T-cell (primary cell): ENCODE results near the gene TCF23. TPM values are rescaled to one million over a fixed set of nuclear protein-coding genes. Genes with fewer than 3 reads are reported as not detected.

Experiments used
- ATAC-seq, 4 experiments: fragments of 200-7000 bp in 3 of 4; fragments of 150-1000 bp in 1 of 4; cut with Tn5 transposase; replicated peaks in 1 of 4; 1 replicate in 3 of 4; 2 replicates in 1 of 4; pipeline ENCODE4 v1.10.0; 2021; ENCODE audit warnings: moderate library complexity in 3 of 4, mild to moderate bottlenecking in 2 of 4, moderate number of reproducible peaks in 1 of 4
- CTCF ChIA-PET, 2 donors: fragments of 300-600 bp; sonication (Branson Sonifier 250); formaldehyde crosslinking; loops; one replicate each; lab custom pipeline; 2022; ENCODE audit warnings: antibody characterized with exemption in 2 of 2; lab: Charles Lee
- POLR2A ChIA-PET, 2 donors: fragments of 300-600 bp; sonication (Branson Sonifier 250); formaldehyde crosslinking; loops; one replicate each; lab custom pipeline; 2022; ENCODE audit warnings: antibody characterized with exemption in 2 of 2; lab: Charles Lee
- DNase-seq, 35 experiments: peaks; one replicate each; pipeline versions ENCODE4 v3.0.0 to v3.0.0-alpha.2; 2013 to 2023
- H3K27ac ChIP-seq: one replicate; pipeline ENCODE4 v1.5.1; 2013; ENCODE audit warnings: low read length
- H3K27me3 ChIP-seq, 2 experiments: replicated peaks in 1 of 2; 1 replicate in 1 of 2; 2 replicates in 1 of 2; pipeline versions ENCODE4 v1.6.1 to v1.7.0; 2013; ENCODE audit warnings: low read length in 1 of 2, mixed read lengths in 1 of 2; ENCODE audit not compliant: control insufficient read depth in 2 of 2, insufficient read depth in 2 of 2; ENCODE audit errors: extremely low read depth in 1 of 2
- H3K36me3 ChIP-seq, 2 donors: 1 replicate in 1 of 2; 2 replicates in 1 of 2; pipeline versions ENCODE4 v1.6.1 to v1.7.0; 2013; ENCODE audit warnings: low read length in 1 of 2; ENCODE audit not compliant: control insufficient read depth in 2 of 2, insufficient read depth in 1 of 2; ENCODE audit errors: extremely low read depth in 1 of 2
- H3K4me1 ChIP-seq, 2 experiments: 1 replicate in 1 of 2; 2 replicates in 1 of 2; pipeline versions ENCODE4 v1.6.1 to v1.7.0; 2013; ENCODE audit warnings: low read length in 2 of 2, mixed read lengths in 1 of 2; ENCODE audit not compliant: insufficient read depth in 2 of 2, control insufficient read depth in 1 of 2; ENCODE audit errors: extremely low read depth in 1 of 2
- H3K4me3 ChIP-seq, 2 donors: 1 replicate in 1 of 2; 2 replicates in 1 of 2; pipeline versions ENCODE4 v1.5.1 to v1.7.0; 2013; ENCODE audit warnings: mild to moderate bottlenecking in 2 of 2, low read length in 1 of 2, moderate library complexity in 1 of 2; ENCODE audit not compliant: control insufficient read depth in 1 of 2; ENCODE audit errors: extremely low read depth in 1 of 2
- H3K9me3 ChIP-seq: 2 replicates; pipeline ENCODE4 v1.7.0; 2013
- H3K27ac Mint-ChIP-seq, 2 donors: one replicate each; pipeline ENCODE4 v1.8.0; 2020 to 2021; ENCODE audit warnings: mild to moderate bottlenecking in 2 of 2, mixed read lengths in 2 of 2
- H3K27me3 Mint-ChIP-seq, 2 donors: one replicate each; pipeline ENCODE4 v1.8.0; 2021 to 2022; ENCODE audit warnings: mixed read lengths in 2 of 2
- H3K36me3 Mint-ChIP-seq: one replicate; pipeline ENCODE4 v1.8.0; 2021; ENCODE audit warnings: mixed read lengths
- H3K4me1 Mint-ChIP-seq, 3 donors: one replicate each; pipeline ENCODE4 v1.8.0; 2020 to 2022; ENCODE audit warnings: mixed read lengths in 3 of 3, mild to moderate bottlenecking in 1 of 3
- H3K4me3 Mint-ChIP-seq, 3 donors: one replicate each; pipeline ENCODE4 v1.8.0; 2020 to 2022; ENCODE audit warnings: mild to moderate bottlenecking in 3 of 3, mixed read lengths in 3 of 3, moderate library complexity in 3 of 3
- H3K9me3 Mint-ChIP-seq, 3 donors: one replicate each; pipeline ENCODE4 v1.8.0; 2020 to 2022; ENCODE audit warnings: mixed read lengths in 3 of 3
- WGBS: methylation state at CpG from one replicate; pipeline ENCODE4 v1.1.5; 2013; ENCODE audit warnings: missing lambda C conversion rate; ENCODE audit not compliant: insufficient coverage; 5-methylcytosine and 5-hydroxymethylcytosine counted together
- total RNA-seq, 35 experiments: library from RNA in 6 of 35; stranded (reverse) in 6 of 35; fragments of 120-200 nt in 1 of 35; gene quantifications; one replicate each; pipeline versions ENCODE4 v1.2.1 to v1.2.4 and lab custom pipeline; 2013 to 2026

The TCF23 gene
- total RNA-seq, 5 donors from 2014 or later (not counting 1 experiment from before 2014, with no cell fraction given) = not detected

DNA sequence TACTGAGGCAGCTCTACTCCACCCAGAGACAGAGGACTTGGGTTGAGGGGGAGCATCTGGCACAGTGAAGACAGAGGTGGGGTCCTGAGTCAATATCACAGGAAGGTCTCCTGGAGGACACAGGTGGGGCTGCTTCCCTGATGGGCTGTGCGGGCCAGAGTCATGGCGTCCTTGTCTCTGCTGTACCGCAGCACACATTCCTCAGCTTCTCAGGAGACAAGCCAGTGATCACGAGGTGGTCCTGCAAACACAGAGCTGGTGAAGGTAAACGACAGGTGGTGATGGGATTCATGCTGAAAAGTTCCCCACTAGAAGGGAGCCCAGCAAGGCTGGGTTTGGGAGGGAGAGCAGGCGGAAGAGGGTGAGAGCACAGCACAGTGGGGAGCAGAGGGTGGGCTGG lies 9.7 kb downstream of the TCF23 start:
- H3K36me3 Mint-ChIP-seq = no peaks in the 10 kb centered on the region
- H3K4me1 ChIP-seq = no peaks in the 10 kb centered on the region
- DNase-seq (no peak), ATAC-seq (no peak)
- no peaks in the 10 kb centered on the region for H3K9me3 Mint-ChIP-seq
- no peak overlapping the region for H3K4me3 ChIP-seq
- no peak overlapping the region for H3K27ac Mint-ChIP-seq
- H3K27me3 ChIP-seq = peaks cover 0 to 13% of the 10 kb centered on the region in 2 experiments
- H3K4me1 Mint-ChIP-seq = no peaks in the 10 kb centered on the region
- peaks cover 0 to 8% of the 10 kb centered on the region in 2 donors for H3K27me3 Mint-ChIP-seq
- 83% methylated on average over 6 of the region's 6 CpGs for WGBS
- H3K27ac ChIP-seq = no peak overlapping the region
- ChIA-PET POLR2A (no interaction called here), CTCF (no interaction called here)
- no peaks in the 10 kb centered on the region for H3K9me3 ChIP-seq
- H3K4me3 Mint-ChIP-seq = no peak overlapping the region
- no peaks in the 10 kb centered on the region for H3K36me3 ChIP-seq

DNA sequence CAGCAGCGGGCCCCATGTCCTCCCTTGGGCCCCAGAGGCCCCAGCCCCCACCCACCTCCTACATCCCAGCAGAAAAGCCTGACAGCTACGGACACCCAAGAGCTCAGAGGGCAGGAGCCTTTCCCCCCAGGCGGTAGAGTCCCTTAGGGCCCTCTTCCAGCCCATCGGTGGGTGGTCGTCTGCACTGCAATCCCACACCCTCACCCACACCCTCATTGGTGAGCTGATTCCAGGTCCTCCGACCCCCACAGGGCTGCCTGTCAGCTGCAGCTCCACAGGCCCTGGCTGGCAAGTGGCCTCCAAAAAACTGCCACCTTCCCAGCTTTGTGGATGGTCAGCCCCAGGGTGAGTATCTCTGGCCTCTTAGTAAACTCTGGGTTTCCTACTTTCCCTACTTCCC lies 10.5 kb downstream of the TCF23 start:
- Histone ChIP-seq H3K4me1 (no peaks in the 10 kb centered on the region), H3K36me3 (no peaks in the 10 kb centered on the region), H3K27ac (no peak overlapping the region), H3K4me3 (no peak overlapping the region), H3K9me3 (no peaks in the 10 kb centered on the region), H3K27me3 (peaks cover 0 to 12% of the 10 kb centered on the region in 2 experiments)
- no peak overlapping the region for H3K27ac Mint-ChIP-seq
- CTCF ChIA-PET = no interaction called here
- POLR2A ChIA-PET = no interaction called here
- H3K4me1 Mint-ChIP-seq = no peaks in the 10 kb centered on the region
- H3K4me3 Mint-ChIP-seq = no peak overlapping the region
- 88% methylated on average over 6 of the region's 6 CpGs for WGBS
- H3K9me3 Mint-ChIP-seq = no peaks in the 10 kb centered on the region
- DNase-seq = no peak
- no peak for ATAC-seq
- H3K27me3 Mint-ChIP-seq = peaks cover 0 to 8% of the 10 kb centered on the region in 2 donors
- H3K36me3 Mint-ChIP-seq = no peaks in the 10 kb centered on the region

GRCh38 chr2:27160191-27160590 lies 11.4 kb downstream of the TCF23 start:
- ATAC-seq = no peak
- H3K4me3 Mint-ChIP-seq = no peak overlapping the region
- WGBS = 88% methylated on average over 4 of the region's 9 CpGs

GRCh38 chr2:27162151-27163121 lies 13.6 kb downstream of the TCF23 start:
- no peak overlapping the region for H3K27ac Mint-ChIP-seq
- ATAC-seq (no peak), DNase-seq (no peak)
- peaks cover 0 to 2% of the 10 kb centered on the region in 2 experiments for H3K27me3 ChIP-seq
- H3K27ac ChIP-seq = no peak overlapping the region
- no peaks in the 10 kb centered on the region for H3K36me3 Mint-ChIP-seq
- CTCF ChIA-PET = interaction anchor here in 1 of 2 donors (0.7 kb wide), 1 partner anchor 200 kb away, joined by 3 read pairs; no protein-coding TSS in a partner anchor
- no peaks in the 10 kb centered on the region for H3K9me3 ChIP-seq
- POLR2A ChIA-PET = no interaction called here
- H3K4me3 ChIP-seq = no peak overlapping the region
- H3K4me1 ChIP-seq = no peaks in the 10 kb centered on the region
- H3K4me1 Mint-ChIP-seq = no peaks in the 10 kb centered on the region
- H3K27me3 Mint-ChIP-seq = peaks cover 0 to 8% of the 10 kb centered on the region in 2 donors
- no peaks in the 10 kb centered on the region for H3K9me3 Mint-ChIP-seq
- H3K36me3 ChIP-seq = no peaks in the 10 kb centered on the region
- WGBS = 84% methylated on average over 7 of the region's 15 CpGs
- no peak overlapping the region for H3K4me3 Mint-ChIP-seq

More at GRCh38 chr2:27160191-27160590, 11.4 kb downstream of the TCF23 start:
- no peaks in the 10 kb centered on the region for H3K36me3 Mint-ChIP-seq
- no peaks in the 10 kb centered on the region for H3K4me1 Mint-ChIP-seq
- no peak overlapping the region for H3K27ac ChIP-seq
- H3K9me3 ChIP-seq = no peaks in the 10 kb centered on the region
- no peak for DNase-seq
- H3K27me3 Mint-ChIP-seq = peaks cover 0 to 8% of the 10 kb centered on the region in 2 donors
- CTCF ChIA-PET = interaction anchor here in 1 of 2 donors (0.7 to 1.5 kb wide), 2 partner anchors 10 to 151 kb away, joined by 3 to 4 read pairs; no protein-coding TSS in a partner anchor
- no peaks in the 10 kb centered on the region for H3K36me3 ChIP-seq
- H3K4me3 ChIP-seq = no peak overlapping the region
- POLR2A ChIA-PET = no interaction called here
- H3K27me3 ChIP-seq = peaks cover 0 to 5% of the 10 kb centered on the region in 2 experiments
- H3K27ac Mint-ChIP-seq = no peak overlapping the region
- H3K9me3 Mint-ChIP-seq = no peaks in the 10 kb centered on the region
- H3K4me1 ChIP-seq = no peaks in the 10 kb centered on the region

DNA sequence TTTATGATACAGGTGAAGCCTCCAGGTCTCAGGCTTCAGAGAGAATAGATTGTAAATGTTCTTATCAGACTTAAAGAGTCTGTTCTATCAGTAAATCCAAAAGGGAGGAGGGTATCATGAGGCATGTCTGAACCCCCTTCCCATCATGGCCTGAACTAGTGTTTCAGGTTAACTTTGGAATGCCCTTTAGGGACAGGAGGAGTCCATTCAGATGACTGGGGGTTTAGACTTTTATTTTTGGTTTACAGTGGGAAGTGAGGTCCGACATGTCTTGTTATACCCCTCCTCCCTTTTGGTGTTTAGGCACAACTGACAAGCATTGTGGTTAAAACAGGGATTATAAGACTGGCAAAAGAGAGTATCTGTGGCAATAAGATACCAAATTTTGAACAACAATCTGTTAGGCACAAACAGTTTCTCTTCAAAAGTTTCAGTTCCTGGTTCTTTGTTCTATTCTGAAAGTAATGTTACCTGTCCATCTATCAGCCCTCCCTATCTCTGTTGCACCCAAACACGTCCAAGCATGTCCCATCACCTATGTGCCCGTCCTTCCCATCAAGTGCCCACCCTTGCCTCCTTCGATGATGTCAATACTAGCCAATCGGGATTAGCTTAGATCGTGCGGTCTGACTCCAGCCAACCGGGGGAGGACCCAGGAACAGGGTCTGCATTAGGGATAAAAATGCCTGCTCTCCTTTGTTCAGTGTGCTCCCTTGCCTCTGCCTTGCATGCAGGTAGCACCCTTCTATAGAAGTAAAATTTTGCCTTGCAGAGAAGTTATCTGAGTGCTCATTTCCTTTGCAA lies 16.4 kb downstream of the TCF23 start:
- Mint-ChIP-seq H3K9me3 (no peaks in the 10 kb centered on the region), H3K4me3 (no peak overlapping the region), H3K27ac (no peak overlapping the region), H3K36me3 (no peaks in the 10 kb centered on the region), H3K4me1 (peaks cover 0 to 3% (median 2%) of the 10 kb centered on the region in 3 donors), H3K27me3 (peaks cover 0 to 2% of the 10 kb centered on the region in 2 donors)
- Histone ChIP-seq H3K4me3 (no peak overlapping the region), H3K27ac (no peak overlapping the region), H3K9me3 (no peaks in the 10 kb centered on the region), H3K36me3 (no peaks in the 10 kb centered on the region), H3K27me3 (peaks cover 0 to 8% of the 10 kb centered on the region in 2 experiments), H3K4me1 (peaks cover 0 to 6% of the 10 kb centered on the region in 2 experiments)
- WGBS = 90% methylated on average over 4 of the region's 8 CpGs
- DNase-seq (no peak), ATAC-seq (no peak)
- CTCF ChIA-PET = no interaction called here
- POLR2A ChIA-PET = no interaction called here
